GM12801 (cell line): ENCODE results near the gene CNDP2.

Source experiments
- TF ChIP-seq, protein P1 (sequence below): IDR thresholded peaks from one replicate; pipeline ENCODE4 v1.5.1; 2011; ENCODE audit warnings: control low read depth; ENCODE audit not compliant: insufficient read length; ENCODE audit errors: extremely low read depth

Gene CNDP2

GRCh38 chr18:74477771-74478170 is 18.4 kb upstream of the CNDP2 start:
- TF ChIP-seq, protein P1, sequence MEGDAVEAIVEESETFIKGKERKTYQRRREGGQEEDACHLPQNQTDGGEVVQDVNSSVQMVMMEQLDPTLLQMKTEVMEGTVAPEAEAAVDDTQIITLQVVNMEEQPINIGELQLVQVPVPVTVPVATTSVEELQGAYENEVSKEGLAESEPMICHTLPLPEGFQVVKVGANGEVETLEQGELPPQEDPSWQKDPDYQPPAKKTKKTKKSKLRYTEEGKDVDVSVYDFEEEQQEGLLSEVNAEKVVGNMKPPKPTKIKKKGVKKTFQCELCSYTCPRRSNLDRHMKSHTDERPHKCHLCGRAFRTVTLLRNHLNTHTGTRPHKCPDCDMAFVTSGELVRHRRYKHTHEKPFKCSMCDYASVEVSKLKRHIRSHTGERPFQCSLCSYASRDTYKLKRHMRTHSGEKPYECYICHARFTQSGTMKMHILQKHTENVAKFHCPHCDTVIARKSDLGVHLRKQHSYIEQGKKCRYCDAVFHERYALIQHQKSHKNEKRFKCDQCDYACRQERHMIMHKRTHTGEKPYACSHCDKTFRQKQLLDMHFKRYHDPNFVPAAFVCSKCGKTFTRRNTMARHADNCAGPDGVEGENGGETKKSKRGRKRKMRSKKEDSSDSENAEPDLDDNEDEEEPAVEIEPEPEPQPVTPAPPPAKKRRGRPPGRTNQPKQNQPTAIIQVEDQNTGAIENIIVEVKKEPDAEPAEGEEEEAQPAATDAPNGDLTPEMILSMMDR: no peak

GRCh38 chr18:74478316-74478715 is 17.8 kb upstream of the CNDP2 start:
- TF ChIP-seq, protein P1: no peak

GRCh38 chr18:74478880-74479279 is 17.3 kb upstream of the CNDP2 start:
- TF ChIP-seq, protein P1: no peak

DNA sequence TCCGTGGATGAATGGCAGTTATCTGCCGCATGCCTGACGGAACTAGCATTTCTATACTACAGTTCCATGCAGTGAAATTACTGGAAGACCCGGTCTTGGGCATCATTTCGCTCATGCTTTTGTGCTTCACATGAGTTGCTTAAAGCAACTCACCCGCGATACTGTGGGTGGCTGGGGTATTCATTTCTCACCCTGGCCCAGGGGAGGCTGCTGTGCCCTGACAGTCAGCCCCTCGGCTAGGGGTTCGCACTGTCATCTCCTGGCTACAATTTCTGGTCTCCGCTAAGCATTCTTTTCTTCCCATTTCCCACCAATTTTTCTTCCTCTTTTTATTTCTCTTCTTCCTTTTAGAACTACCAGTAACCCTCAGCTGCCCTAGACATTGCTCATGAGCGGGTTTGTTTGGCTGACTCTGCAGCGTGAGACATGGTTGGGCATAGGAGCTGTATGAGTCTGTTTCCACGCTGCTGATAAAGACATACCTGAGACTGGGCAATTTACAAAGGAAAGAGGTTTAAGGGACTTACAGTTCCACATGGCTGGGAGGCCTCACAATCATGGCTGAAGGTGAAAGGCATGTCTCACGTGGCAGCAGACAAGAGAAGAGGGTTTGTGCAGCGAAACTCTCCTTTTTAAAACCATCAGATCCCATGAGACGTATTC is 16.5 kb upstream of the CNDP2 start:
- TF ChIP-seq, protein P1: no peak

- TF ChIP-seq, protein P1: no peak
Observed at GRCh38 chr18:74480149-74480651, 16.0 kb upstream of the CNDP2 start.

GRCh38 chr18:74482697-74483096 is 13.5 kb upstream of the CNDP2 start:
- TF ChIP-seq, protein P1: no peak

- TF ChIP-seq, protein P1: no peak
Observed at GRCh38 chr18:74486119-74486849, 9.9 kb upstream of the CNDP2 start.
